ENCODE measurements around the gene CACNA1D.

The CACNA1D gene

DNA sequence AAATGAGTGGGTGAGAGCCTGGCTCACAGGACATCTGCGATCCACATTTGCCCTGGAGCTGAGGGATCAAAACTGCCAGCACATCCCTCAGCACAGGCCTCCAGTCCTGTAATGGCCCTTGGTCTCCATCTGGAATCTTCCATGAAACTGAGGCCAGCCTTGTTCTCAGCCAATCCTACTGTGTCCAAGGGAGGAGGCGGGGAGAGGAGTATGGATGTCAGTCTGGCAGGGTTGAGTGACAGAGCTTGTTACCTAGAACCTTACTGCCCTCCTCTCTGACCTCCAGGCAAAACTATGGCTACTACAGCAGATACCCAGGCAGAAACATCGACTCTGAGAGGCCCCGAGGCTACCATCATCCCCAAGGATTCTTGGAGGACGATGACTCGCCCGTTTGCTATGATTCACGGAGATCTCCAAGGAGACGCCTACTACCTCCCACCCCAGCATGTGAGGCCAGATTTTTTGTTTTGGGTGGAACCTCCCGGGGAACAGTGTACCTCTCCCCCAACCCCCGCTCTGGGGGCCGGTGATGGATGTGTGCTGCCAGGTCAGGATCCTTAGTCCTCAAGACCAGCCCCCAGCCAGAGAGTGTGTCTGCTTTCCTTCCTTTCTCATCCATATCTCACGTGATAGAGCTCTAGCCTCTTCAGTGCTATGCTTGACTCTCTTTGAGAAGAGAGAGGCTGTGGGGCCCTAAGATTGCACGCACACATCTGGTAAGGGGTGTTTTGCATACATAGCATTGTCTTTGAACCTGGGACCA, 310.5 kb downstream of the CACNA1D start:
- DNase-seq (ENCODE audit: low spot score) = peak; percentile 66
- FAIRE-seq = no peak

DNA sequence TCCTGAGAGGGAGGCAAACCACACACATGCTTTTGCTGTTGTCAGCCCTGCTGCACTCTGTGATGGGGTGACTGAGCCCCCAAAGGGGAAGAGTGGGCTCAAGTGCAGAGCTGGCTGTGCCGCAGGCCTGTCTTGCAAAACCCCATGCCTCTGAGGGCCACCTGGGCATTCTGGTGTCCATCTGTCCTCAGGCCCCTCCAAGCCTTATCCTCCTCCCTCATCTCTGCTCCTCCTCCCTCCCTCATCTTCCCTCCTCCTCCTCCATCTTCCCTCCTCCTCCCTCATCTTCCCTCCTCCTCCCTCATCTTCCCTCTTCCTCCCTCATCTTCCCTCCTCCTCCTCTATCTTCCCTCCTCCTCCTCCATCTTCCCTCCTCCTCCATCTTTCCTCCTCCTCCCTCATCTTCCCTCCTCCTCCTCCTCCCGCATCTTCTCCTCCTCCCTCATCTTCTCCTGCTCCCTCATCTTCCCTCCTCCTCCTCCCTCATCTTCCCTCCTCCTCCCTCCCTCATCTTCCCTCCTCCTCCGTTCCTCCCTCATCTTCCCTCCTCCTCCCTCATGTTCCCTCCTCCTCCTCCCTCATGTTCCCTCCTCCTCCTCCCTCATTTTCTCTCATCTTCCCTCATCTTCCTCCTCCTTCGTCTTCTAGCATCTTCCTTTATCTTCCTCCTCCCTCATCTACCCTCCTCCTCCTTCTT, 311.2 kb downstream of the CACNA1D start:
- FAIRE-seq (peak; percentile 63), DNase-seq (ENCODE audit: low spot score) (no peak)

DNA sequence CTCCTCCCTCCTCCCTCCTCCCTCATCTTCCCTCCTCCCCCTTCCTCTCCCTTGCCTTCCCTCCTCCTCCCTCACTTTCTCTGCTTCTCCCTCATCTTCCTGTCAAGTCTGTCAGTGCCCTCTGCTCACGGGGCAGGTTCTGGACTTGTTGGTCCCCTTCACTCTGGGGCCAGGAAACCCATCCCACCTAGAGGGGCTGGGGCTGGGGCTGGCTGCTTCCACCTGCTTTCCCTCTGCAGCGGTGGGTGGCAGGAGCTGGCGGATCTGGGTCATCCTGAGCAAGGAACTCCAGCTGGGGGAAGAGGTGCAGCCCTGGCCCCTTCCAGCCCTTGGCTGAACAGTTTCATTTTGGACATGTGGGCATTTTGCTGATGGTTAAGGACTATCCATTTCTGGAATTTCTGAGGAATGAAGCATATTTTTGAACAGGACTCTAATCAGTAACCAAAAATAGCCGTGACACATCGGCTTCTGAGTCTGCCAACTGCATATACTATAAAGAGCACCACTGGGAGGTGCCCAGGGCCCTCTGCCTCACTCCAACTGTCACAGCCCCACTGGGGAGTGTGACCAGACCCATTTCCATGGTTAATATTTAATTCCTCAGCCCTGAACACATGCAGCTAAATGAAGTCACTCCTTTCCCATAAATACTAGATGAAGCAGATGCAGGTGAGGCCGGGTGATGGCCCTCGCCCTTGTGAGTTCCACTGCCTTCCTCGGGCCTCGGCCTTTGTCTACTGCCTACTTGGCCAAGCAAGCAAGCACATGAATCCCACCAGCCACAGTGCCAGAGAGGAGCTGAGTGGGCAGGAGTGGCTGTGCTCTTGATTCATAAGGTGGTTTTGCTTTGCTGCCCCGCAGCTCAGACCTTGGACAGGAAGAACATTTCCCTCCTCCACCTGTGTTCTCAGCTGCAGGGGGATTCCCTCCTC, 312.0 kb downstream of the CACNA1D start:
- FAIRE-seq = no peak

DNA sequence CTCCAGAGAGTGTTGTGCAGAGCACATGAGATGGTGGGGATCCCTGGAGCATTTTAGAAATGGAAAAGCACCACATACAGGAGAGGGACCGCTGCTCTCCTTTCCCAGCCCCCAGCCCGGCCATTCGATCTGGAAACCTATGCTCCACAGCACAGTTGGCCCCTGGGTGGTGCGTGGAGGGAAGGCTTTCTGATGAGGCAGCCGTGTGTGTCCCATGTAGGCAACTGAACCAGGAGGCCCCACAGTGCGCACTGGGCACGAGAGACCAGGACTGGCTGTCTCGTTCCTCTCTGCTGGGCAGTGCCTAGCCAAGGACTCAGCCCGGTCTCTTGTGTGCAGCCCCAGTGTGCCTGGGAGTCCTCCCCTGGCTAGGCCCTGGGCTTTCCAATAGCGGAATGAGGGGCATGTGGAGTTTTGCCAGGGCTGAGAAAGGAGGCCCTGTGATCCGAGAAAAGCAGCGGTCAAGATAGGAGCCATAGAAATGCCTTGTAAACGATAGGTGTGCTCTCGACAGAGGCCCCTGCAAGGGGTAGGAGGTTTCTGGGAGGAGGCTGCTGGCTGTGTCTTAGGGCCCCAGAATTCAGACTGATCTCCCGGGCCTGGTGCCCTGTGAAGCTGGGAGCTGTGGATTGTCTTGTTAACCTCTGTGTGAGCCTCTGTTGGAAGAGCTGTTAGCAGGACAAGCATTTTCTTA, 312.9 kb downstream of the CACNA1D start:
- no peak for FAIRE-seq

More for the DNA sequence above, 312.0 kb downstream of the CACNA1D start:
- peak; percentile 40 for DNase-seq (ENCODE audit: low spot score)

DNA sequence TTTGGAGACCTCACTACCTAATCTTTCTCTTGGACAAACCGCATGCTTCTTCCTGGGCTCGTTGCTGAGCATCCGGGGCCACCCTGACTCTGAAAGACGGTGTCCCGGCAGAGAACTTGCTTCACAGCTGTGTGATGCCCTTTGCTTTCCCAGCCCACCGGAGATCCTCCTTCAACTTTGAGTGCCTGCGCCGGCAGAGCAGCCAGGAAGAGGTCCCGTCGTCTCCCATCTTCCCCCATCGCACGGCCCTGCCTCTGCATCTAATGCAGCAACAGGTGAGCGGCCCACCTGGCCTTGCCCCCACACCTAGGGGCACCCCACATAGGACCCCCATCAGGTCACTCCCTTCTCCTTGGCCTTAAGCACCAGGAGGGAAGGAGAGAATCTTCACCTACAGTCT, 314.1 kb downstream of the CACNA1D start:
- FAIRE-seq = no peak
- no peak for DNase-seq (ENCODE audit: low spot score)

More for the DNA sequence above, 312.9 kb downstream of the CACNA1D start:
- no peak for DNase-seq (ENCODE audit: low spot score)

DNA sequence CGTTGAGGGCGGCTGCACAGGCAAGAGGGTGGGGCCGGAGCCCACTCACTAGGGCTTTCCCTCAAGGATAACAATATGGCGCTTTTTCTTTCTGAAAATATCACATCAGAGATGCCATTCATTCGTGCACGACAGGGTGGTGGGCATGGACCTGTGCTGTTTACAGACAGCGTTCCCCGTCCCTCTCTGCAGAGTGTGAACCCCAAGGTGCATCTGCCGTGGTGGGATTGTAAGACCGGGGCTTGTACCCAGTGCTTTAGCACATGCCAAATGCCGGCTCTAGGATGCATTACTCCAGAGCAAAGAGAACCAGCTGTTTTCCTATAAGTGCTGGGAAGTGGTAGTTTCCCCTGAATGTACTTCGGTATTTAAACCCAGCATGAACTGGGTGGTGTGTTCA, 314.9 kb downstream of the CACNA1D start:
- FAIRE-seq (no peak), DNase-seq (ENCODE audit: low spot score) (no peak)

DNA sequence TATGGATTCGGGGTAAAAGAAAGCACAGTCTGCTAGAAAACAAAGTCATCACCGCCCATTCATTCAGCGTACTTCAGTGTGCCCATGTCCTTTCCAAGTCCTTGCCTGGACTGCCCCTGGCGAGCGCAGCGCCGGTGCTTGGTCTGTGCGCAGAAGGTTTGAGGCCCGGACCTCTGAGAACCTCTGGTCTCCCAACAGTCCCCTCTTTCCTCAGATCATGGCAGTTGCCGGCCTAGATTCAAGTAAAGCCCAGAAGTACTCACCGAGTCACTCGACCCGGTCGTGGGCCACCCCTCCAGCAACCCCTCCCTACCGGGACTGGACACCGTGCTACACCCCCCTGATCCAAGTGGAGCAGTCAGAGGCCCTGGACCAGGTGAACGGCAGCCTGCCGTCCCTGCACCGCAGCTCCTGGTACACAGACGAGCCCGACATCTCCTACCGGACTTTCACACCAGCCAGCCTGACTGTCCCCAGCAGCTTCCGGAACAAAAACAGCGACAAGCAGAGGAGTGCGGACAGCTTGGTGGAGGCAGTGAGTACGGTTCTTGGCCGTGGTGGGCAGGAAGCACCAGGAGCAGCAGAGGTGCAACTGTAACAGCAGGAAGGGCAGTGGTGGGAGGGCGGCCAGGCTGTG, 315.5 kb downstream of the CACNA1D start:
- DNase-seq (ENCODE audit: low spot score) = no peak

DNA sequence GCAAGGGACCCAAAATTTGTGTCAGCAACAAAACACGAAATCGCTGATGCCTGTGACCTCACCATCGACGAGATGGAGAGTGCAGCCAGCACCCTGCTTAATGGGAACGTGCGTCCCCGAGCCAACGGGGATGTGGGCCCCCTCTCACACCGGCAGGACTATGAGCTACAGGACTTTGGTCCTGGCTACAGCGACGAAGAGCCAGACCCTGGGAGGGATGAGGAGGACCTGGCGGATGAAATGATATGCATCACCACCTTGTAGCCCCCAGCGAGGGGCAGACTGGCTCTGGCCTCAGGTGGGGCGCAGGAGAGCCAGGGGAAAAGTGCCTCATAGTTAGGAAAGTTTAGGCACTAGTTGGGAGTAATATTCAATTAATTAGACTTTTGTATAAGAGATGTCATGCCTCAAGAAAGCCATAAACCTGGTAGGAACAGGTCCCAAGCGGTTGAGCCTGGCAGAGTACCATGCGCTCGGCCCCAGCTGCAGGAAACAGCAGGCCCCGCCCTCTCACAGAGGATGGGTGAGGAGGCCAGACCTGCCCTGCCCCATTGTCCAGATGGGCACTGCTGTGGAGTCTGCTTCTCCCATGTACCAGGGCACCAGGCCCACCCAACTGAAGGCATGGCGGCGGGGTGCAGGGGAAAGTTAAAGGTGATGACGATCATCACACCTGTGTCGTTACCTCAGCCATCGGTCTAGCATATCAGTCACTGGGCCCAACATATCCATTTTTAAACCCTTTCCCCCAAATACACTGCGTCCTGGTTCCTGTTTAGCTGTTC, 316.9 kb downstream of the CACNA1D start:
- DNase-seq (ENCODE audit: low spot score) (no peak), FAIRE-seq (no peak)

More for the DNA sequence above, 315.5 kb downstream of the CACNA1D start:
- FAIRE-seq = no peak

DNA sequence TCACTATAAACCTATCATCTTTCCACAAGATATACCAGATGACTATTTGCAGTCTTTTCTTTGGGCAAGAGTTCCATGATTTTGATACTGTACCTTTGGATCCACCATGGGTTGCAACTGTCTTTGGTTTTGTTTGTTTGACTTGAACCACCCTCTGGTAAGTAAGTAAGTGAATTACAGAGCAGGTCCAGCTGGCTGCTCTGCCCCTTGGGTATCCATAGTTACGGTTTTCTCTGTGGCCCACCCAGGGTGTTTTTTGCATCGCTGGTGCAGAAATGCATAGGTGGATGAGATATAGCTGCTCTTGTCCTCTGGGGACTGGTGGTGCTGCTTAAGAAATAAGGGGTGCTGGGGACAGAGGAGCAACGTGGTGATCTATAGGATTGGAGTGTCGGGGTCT, 318.0 kb downstream of the CACNA1D start:
- no peak for DNase-seq (ENCODE audit: low spot score)
- no peak for FAIRE-seq

DNA sequence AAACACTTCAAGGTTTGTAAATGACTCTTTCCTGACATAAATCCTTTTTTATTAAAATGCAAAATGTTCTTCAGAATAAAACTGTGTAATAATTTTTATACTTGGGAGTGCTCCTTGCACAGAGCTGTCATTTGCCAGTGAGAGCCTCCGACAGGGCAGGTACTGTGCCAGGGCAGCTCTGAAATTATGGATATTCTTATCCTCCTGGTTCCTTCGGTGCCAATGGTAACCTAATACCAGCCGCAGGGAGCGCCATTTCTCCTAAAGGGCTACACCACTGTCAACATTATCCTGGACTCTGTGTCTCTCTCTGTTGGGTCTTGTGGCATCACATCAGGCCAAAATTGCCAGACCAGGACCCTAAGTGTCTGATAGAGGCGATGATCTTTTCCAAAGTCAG, 318.8 kb downstream of the CACNA1D start:
- FAIRE-seq = no peak

DNA sequence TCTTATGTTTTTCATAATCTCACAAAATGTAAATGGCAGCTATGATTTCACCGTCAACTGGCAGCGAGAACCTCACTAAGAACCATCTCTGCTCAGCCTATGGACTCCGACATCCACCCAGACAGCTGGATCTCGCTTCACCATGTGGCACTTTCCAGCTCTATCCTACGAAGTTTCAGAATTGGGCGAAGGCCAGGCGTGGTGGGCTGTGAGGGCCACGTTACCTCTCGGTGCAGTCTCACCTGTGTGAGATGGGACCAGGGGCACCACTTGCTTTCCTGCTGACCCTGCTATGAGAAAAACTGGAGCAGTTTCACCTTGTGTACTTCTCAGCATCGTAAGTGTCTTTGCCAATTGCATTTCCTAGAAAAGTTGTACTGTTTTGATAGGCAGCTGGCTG, 319.5 kb downstream of the CACNA1D start:
- DNase-seq (ENCODE audit: low spot score) (no peak), FAIRE-seq (no peak)

More for the DNA sequence above, 318.8 kb downstream of the CACNA1D start:
- no peak for DNase-seq (ENCODE audit: low spot score)

DNA sequence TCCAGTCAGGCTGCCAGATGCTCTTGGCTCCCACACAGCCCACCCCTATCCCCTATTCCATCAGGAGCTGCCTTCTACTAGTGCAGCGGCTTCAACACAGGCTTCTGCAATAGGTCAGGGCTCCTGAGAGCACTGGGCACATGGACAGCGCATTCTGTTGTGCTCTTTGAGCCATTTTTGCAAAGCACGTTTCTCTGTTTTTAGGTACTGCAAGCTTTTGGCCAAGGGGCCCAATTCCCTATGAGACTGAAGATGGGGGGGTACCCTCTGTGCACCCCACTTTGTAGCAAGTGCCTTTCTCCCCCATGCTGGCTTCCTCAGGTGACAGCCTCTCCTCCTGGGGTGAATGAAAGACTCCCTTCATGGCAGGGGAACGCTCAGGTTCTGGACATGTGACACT, 320.7 kb downstream of the CACNA1D start:
- DNase-seq (ENCODE audit: low spot score) (no peak), FAIRE-seq (no peak)

DNA sequence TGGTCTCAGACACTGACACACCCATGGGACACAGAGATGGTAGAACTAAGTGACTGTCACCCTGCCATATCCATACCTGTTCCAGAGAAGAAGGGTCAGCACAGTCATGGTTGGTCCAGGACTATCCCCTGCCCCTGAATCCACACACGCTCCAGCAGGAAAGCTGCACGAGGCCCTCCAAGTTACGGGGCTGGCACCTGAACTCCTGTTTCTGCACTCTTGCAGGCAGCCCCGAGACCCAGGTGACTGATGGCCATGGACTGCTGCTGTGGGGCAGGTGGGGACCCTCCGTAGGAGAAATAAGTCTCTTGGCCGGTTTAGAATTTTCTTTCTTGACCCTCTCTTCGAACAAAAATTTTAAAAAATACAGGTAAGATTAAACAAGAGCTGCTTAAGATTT, 321.2 kb downstream of the CACNA1D start:
- no peak for DNase-seq (ENCODE audit: low spot score)
- FAIRE-seq = no peak

DNA sequence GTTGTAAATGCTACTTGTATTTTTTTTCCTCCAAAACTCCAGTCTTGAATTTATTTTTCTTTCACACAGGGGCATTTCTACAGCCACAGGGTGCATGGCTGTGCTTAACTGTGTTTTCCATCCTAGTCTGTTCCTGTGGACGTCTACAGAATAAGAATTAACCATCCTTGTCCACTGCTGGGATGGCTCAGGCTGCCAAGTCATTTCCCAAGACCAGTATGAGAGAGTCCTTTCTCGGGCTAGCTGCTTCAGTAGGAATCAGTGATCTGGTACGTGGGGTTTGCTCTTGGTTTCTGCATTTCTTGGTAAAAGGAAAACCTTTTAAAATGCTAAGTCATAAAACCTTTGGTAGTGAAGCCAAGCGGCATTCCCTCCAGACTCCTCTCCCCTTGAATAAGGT, 322.0 kb downstream of the CACNA1D start:
- DNase-seq (ENCODE audit: low spot score) (no peak), FAIRE-seq (no peak)

DNA sequence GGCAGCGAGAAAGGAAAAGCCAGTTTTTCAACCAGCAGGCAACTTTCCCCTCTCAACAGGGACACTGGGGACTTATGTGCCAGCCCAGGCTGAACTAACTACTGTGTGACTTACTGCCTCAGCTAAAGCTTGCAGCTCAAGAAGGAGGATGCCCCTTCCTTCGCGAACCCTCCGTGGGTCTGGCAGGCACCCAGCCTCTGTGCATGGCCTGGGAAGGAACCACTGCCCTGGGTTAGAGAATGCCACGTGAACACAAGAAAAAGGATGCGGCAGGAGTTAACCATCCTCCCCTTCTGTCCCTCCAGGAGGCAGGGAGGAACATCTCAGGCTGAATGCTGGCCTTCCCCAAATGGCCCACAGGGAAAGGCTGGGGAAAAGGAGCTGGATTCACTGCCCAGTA, 322.8 kb downstream of the CACNA1D start:
- no peak for FAIRE-seq
- DNase-seq (ENCODE audit: low spot score) = no peak

DNA sequence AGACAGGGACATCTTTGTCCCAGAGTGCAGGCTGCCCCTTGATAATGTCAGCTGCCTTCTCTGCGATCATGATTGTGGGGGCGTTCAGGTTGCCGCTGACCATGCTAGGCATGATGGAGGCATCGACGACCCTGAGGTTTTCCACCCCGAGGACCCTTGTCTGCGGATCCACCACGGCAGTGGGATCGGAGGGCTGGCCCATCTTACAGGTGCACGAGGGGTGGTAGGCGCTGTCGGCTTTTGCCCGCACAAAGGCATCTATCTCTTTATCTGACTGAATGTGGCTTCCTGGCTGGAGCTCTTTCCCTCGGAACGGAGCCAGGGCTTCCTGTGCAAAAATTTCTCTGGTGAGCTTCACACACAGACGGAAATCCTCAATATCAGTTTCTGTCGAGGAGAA, 323.4 kb downstream of the CACNA1D start:
- no peak for DNase-seq (ENCODE audit: low spot score)
- FAIRE-seq = no peak

DNA sequence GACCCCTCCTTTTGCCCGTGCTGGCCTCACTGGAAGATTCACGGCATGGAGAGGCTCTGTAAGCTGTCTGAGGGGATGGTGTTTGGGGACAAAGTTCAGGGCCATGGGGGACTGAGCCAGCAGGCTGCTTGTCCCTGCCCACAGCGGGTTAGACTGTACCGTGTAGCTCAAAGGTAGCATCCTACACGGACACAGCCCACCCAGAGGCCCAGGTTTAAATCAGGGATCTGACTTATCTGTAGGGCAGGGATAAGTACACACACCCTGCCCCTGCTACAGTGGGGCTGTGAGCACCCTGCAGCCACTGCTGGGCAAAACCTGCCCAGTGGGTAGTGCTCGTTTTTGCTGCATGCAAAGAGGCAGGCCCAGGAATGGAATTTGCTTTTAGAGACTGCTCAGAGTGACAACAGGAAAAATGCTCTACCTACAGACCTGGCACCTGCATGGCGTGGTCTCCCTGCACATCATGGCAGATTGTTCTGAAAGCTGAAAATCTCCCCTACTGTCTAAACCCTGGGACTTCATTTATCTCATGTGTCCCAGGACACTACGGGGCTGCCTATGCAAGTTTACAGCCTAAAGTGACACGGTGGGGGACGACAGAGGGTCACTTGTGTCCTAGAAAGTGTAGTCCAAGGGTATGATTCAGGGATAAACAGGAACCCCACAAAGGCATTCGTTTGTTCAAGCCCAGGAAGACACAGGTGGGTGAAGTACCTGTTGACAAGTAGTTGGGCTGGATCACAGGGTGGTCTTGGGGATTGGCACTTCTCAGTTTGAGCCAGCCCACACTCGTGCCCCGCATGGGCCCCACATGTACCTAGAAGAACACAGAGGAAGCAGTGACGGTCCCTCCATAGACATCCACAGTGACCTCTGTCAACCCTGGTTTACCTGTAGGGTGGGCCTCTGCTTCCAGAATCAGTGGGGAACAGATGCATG, 324.1 kb downstream of the CACNA1D start:
- DNase-seq (ENCODE audit: low spot score) = no peak
- FAIRE-seq = no peak

DNA sequence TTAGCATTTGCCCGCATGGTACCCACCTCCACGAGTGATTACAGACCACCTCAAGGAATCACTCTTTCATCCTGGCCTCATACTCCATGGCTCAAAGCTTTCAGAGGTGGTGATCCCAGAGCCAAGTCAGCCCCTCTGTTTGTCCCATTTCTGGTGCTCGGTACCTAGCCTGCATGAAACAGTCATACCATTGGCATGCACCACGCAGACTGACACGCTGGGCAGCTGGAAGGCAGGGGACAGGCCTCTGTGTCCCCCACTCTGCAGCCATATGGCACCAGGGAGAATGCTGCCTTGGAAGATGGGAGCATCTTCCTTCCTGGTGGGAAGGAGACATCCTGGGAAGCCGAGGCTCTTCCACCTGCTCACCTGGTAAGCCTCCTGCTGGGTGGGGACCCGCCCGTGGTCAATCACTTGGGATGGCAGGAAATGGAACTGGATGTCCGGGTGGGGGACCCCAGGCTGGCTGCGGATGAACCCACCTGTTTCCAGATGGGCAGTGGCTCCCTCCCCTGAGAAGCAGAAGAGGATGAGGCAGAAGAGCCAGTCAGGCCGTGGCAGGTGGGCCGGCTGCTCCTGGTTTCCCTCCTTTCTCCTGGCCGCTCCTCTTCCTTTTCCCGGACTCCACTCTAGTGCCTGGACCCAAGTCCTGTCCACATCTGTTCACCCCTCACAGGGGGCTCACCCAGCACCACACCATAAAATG, 324.9 kb downstream of the CACNA1D start:
- DNase-seq (ENCODE audit: low spot score) = no peak

More for the DNA sequence above, 324.9 kb downstream of the CACNA1D start:
- no peak for FAIRE-seq
